Measurements from ENCODE around the gene BOD1.

DNA sequence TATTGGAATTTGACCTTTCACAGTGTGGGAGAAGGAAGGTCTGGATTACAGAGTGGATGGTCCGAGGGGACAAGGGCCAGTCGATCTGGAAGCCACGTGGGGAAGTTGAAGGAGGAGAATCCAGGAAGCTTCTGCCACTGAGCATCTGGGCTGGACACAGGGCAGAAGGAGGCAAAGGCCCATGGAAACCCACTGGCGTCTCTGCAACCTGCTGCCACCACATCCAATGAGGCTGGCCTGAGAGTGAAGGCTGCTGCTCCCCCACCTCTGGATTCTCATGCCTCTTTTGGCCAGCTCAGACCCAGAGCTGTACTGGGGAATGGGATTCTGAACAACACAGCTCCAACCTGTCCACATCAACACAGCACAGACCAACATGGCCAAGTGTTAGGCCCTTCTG, 48.9 kb upstream of the BOD1 start:
- no peak for TF ChIP-seq EZH2 (IDR thresholded peaks at IDR 0.05; ENCODE audit: low read depth, low read length, severe bottlenecking)
- TF ChIP-seq POLR2A (IDR thresholded peaks at IDR 0.05; ENCODE audit: control extremely low read depth in 1 of 2, low read depth in 2 of 2, low read length in 2 of 2) = no peak
- no peak for TF ChIP-seq RNF2 (IDR thresholded peaks at IDR 0.05; ENCODE audit: borderline replicate concordance, low read depth, low read length, missing control alignments, poor library complexity, severe bottlenecking)

All from H1 (cell line).